HepG2 (cell line): ENCODE data around the gene CDH1. TPM values are rescaled to one million over a fixed set of nuclear protein-coding genes. Genes with fewer than 3 reads are reported as not detected.

Experiments used
- ATAC-seq: fragments of 200-7000 bp; cut with Tn5 transposase; 3 replicates; pipeline ENCODE4 v1.9.1; 2020; ENCODE audit warnings: mild to moderate bottlenecking, moderate library complexity
- BruUV-seq: library from RNA; stranded (reverse); fragments of 400-500 nt; replicated peaks from 2 replicates; lab custom pipeline; 2021; lab: Mats Ljungman, UMichigan
- CTCF ChIA-PET: fragments of 300-600 bp; formaldehyde crosslinking; extraction: SDS; loops from one replicate; lab custom pipeline; 2021; ENCODE audit warnings: low total read pairs, inconsistent platforms, low intra/inter-chr PET ratio; lab: Yijun Ruan, JAX
- POLR2A ChIA-PET: fragments of 350-600 bp; sonication (Branson Sonifier 250); formaldehyde crosslinking; loops from one replicate; lab custom pipeline; 2020; ENCODE audit warnings: antibody characterized with exemption, inconsistent platforms; lab: Yijun Ruan, JAX
- DNase-seq: peaks from one replicate; pipeline ENCODE4 v3.0.0-alpha.2; 2015; ENCODE audit warnings: low spot score
- FAIRE-seq: peaks from 3 replicates; lab custom pipeline; 2011; peaks lifted over from hg19 to GRCh38; lab: Jason Lieb, UNC
- H2AFZ ChIP-seq: one replicate; pipeline ENCODE4 v1.6.1; 2011; ENCODE audit warnings: low read length, inconsistent platforms
- H3K27ac ChIP-seq: fragments of 300-600 bp; 3 replicates; pipeline ENCODE4 v1.8.0; 2011; ENCODE audit warnings: mixed run types, mild to moderate bottlenecking, mixed read lengths, low read length, inconsistent platforms; ENCODE audit not compliant: insufficient read depth; ENCODE audit errors: extremely low read length
- H3K27me3 ChIP-seq, 2 experiments: fragments of 200-600 bp in 1 of 2; 2 replicates in 1 of 2; 3 replicates in 1 of 2; pipeline versions ENCODE4 v1.6.0 to v1.8.0; 2011; ENCODE audit warnings: low read length in 2 of 2, mild to moderate bottlenecking in 2 of 2, moderate library complexity in 2 of 2, inconsistent platforms in 1 of 2; ENCODE audit not compliant: insufficient read depth in 2 of 2, control insufficient read depth in 1 of 2
- H3K36me3 ChIP-seq, 2 experiments: fragments of 200-600 bp in 1 of 2; replicated peaks in 1 of 2; 2 replicates in 1 of 2; 3 replicates in 1 of 2; pipeline versions ENCODE4 v1.5.1 to v1.8.0; 2011; ENCODE audit warnings: low read length in 2 of 2, inconsistent platforms in 1 of 2; ENCODE audit not compliant: insufficient read depth in 2 of 2, control insufficient read depth in 1 of 2
- H3K4me1 ChIP-seq: 2 replicates; pipeline ENCODE4 v1.5.1; 2012; ENCODE audit warnings: low read length, inconsistent platforms; ENCODE audit not compliant: insufficient read depth
- H3K4me2 ChIP-seq: 2 replicates; pipeline ENCODE4 v1.6.0; 2011; ENCODE audit warnings: low read depth, low read length, inconsistent platforms
- H3K4me3 ChIP-seq, 3 experiments: fragments of 200-600 bp in 1 of 3; sonication (generic), shearing (Covaris generic) in 1 of 3; replicated peaks in 1 of 3; 2 replicates each; pipeline ENCODE4 v1.5.1; 2011 to 2016; ENCODE audit warnings: low read length in 3 of 3, inconsistent platforms in 2 of 3, low read depth in 2 of 3, mild to moderate bottlenecking in 2 of 3, control low read depth in 1 of 3, mixed read lengths in 1 of 3; ENCODE audit not compliant: insufficient read depth in 1 of 3
- H3K79me2 ChIP-seq: one replicate; pipeline ENCODE4 v1.6.1; 2011; ENCODE audit warnings: low read length, inconsistent platforms; ENCODE audit not compliant: insufficient read depth
- H3K9ac ChIP-seq: 2 replicates; pipeline ENCODE4 v1.6.0; 2011; ENCODE audit warnings: mild to moderate bottlenecking, low read depth, low read length, inconsistent platforms; ENCODE audit not compliant: insufficient read depth
- H3K9me3 ChIP-seq: 2 replicates; pipeline ENCODE4 v1.5.1; 2012; ENCODE audit warnings: mild to moderate bottlenecking, low read length
- H4K20me1 ChIP-seq: 2 replicates; pipeline ENCODE4 v1.6.0; 2011; ENCODE audit warnings: inconsistent platforms, mild to moderate bottlenecking, low read length, moderate library complexity; ENCODE audit not compliant: insufficient read depth
- ATRX ChIP-seq: sonication (generic); formaldehyde crosslinking; IDR thresholded peaks from 2 replicates; pipeline ENCODE4 v1.4.0; 2020; ENCODE audit warnings: missing genetic modification reagents, borderline replicate concordance
- FOSL1 ChIP-seq: sonication (generic); formaldehyde crosslinking; IDR thresholded peaks from 2 replicates; pipeline ENCODE4 v1.9.0; 2021; ENCODE audit warnings: missing genetic modification reagents, borderline replicate concordance
- FOXO1 ChIP-seq: sonication (generic); formaldehyde crosslinking; IDR thresholded peaks from 2 replicates; pipeline ENCODE4 v1.4.0; 2020; ENCODE audit warnings: missing genetic modification reagents
- HES4 ChIP-seq: sonication (generic); formaldehyde crosslinking; IDR thresholded peaks from 2 replicates; pipeline ENCODE4 v1.9.0; 2021; ENCODE audit warnings: mild to moderate bottlenecking, missing genetic modification reagents, borderline replicate concordance
- KLF12 ChIP-seq: sonication (generic); formaldehyde crosslinking; IDR thresholded peaks from 2 replicates; pipeline ENCODE4 v1.4.0; 2020; ENCODE audit warnings: missing genetic modification reagents, borderline replicate concordance
- MBD4 ChIP-seq: IDR thresholded peaks from 2 replicates; pipeline ENCODE4 v1.6.1; 2012; ENCODE audit warnings: low read length, inconsistent platforms, borderline replicate concordance
- MEIS2 ChIP-seq: sonication (generic); formaldehyde crosslinking; IDR thresholded peaks from 2 replicates; pipeline ENCODE4 v1.9.0; 2021; ENCODE audit warnings: mild to moderate bottlenecking, missing genetic modification reagents
- SOX13 ChIP-seq, 3 experiments: fragments of 450-650 bp in 1 of 3; sonication (generic) in 1 of 3; formaldehyde crosslinking in 1 of 3; IDR thresholded peaks in 2 of 3; conservative IDR thresholded peaks in 1 of 3; 2 replicates each; pipeline versions ENCODE4 v1.5.0 to v1.6.1; 2016 to 2020; ENCODE audit warnings: antibody characterized with exemption in 1 of 3, mild to moderate bottlenecking in 1 of 3, missing compliant biosample characterization in 1 of 3, missing genetic modification reagents in 1 of 3, moderate library complexity in 1 of 3
- SP140L ChIP-seq: sonication (generic); formaldehyde crosslinking; IDR thresholded peaks from 2 replicates; pipeline ENCODE4 v1.4.0; 2020; ENCODE audit warnings: missing genetic modification reagents, borderline replicate concordance
- STAG1 ChIP-seq: sonication (generic); formaldehyde crosslinking; IDR thresholded peaks from 2 replicates; pipeline ENCODE4 v1.4.0; 2020; ENCODE audit warnings: missing genetic modification reagents
- TOPORS ChIP-seq: sonication (generic); formaldehyde crosslinking; IDR thresholded peaks from 2 replicates; pipeline ENCODE4 v1.8.0; 2023; ENCODE audit warnings: mild to moderate bottlenecking, missing genetic modification reagents
- ZKSCAN8 ChIP-seq: IDR thresholded peaks from 2 replicates; pipeline ENCODE4 v1.6.1; 2016; ENCODE audit warnings: borderline replicate concordance, missing genetic modification reagents, missing compliant biosample characterization
- ZNF331 ChIP-seq: sonication (generic); formaldehyde crosslinking; IDR thresholded peaks from 2 replicates; pipeline ENCODE4 v1.4.0; 2020; ENCODE audit warnings: missing genetic modification reagents
- ZNF616 ChIP-seq: sonication (generic); formaldehyde crosslinking; IDR thresholded peaks from 2 replicates; pipeline ENCODE4 v1.5.0; 2020; ENCODE audit warnings: low read depth, mild to moderate bottlenecking, missing genetic modification reagents
- ZNF792 ChIP-seq: IDR thresholded peaks from 2 replicates; pipeline ENCODE4 v1.6.1; 2016
- ZSCAN30 ChIP-seq: sonication (generic); formaldehyde crosslinking; IDR thresholded peaks from 2 replicates; pipeline ENCODE4 v1.5.0; 2020; ENCODE audit warnings: mild to moderate bottlenecking, missing genetic modification reagents
- whole genome bisulfite sequencing: methylation state at CpG from one replicate; pipeline ENCODE4 v1.1.6; 2017; ENCODE audit warnings: low lambda C conversion rate; 5-methylcytosine and 5-hydroxymethylcytosine counted together
- in situ Hi-C: cut with HindIII; loops from 2 replicates; pipeline ENCODE4 v1.10.0; 2017; ENCODE audit warnings: low pct_unique_long_range_greater_than_20kb; ENCODE audit not compliant: extremely low pct_ligation_motif_present
- intact Hi-C: fragments of 100-400 bp; cut with micrococcal nuclease; formaldehyde crosslinking; loops from one replicate; pipeline ENCODE4 v1.10.0; 2022; ENCODE audit not compliant: unreplicated experiment
- polyA plus RNA-seq, 8 experiments: library from polyadenylated mRNA; depleted of rRNA in 3 of 8; stranded (reverse) in 7 of 8; unstranded in 1 of 8; fragments of >200 nt; fragmentation: Illumina TruSeq in 4 of 8; extraction: Trizol in 4 of 8; gene quantifications; 2 replicates each; pipeline versions ENCODE4 v1.2.1 to v1.2.3, GENCODE V29; 2011 to 2016; ENCODE audit warnings: low read depth in 4 of 8, missing spikeins in 1 of 8, mixed read lengths in 1 of 8; ENCODE audit not compliant: insufficient read depth in 1 of 8
- total RNA-seq, 5 experiments: library from RNA; depleted of rRNA; stranded (reverse); fragments of >200 nt; fragmentation: Illumina TruSeq; extraction: Trizol; gene quantifications; 2 replicates each; pipeline ENCODE4 v1.2.3, GENCODE V29; 2016; ENCODE audit warnings: low read depth in 1 of 5
- TF ChIP-seq, protein P1 (sequence below): sonication (generic); formaldehyde crosslinking; IDR thresholded peaks from 2 replicates; pipeline ENCODE4 v1.5.0; 2020; ENCODE audit warnings: mild to moderate bottlenecking, missing genetic modification reagents, borderline replicate concordance
- TF ChIP-seq, protein P2 (sequence below): sonication (generic); formaldehyde crosslinking; IDR thresholded peaks from 2 replicates; pipeline ENCODE4 v1.4.0; 2020; ENCODE audit warnings: missing genetic modification reagents

The CDH1 gene
- total and polyA plus RNA-seq, 2 of the 13 experiments (the other 11 are each of a cell fraction or from before 2014, with no cell fraction given): 0.95 to 9.8 TPM

DNA sequence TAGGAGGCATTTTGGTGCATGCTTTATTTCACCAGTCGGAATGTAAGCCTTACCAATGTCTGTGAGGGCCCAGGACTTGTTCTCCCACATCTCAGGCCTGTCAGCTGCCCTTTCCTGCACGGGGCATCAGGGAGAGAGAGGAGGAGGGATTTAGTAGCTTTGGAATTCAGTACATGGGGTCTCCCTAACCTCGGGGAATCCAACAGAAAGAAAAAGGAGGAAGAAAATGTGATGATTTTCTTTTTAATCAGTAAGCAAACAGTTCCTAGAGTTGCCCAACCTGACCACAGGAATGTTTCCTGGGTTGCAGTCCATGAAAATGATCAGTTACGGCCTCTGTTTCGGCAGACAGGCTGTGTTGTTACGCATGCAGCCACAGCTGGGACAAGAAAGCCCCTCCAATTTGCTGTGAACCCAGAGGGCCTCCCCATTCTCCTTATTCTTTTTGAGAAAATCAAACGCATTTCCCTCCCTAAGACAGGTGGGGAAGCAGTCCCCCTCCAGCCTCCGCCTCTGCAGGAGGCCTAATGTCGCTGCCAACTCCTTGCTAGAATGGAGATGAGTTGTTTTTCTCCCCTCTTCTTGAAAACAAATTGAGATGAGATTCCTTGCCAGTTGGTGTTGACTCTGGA, 53.2 kb downstream of the CDH1 start:
- Histone ChIP-seq H4K20me1 (no peaks in the 10 kb centered on the region), H2AFZ (no peak overlapping the region), H3K4me1 (peaks cover 86% of the 10 kb centered on the region), H3K4me3 (peak overlapping the region; percentile 11 to 58 (median 24); a peak in 5 of 6 replicates), H3K9me3 (no peaks in the 10 kb centered on the region), H3K79me2 (no peaks in the 10 kb centered on the region), H3K9ac (peak overlapping the region; percentile 65), H3K4me2 (peak overlapping the region; percentile 81), H3K27me3 (no peaks in the 10 kb centered on the region), H3K27ac (peak overlapping the region; percentile 74), H3K36me3 (no peaks in the 10 kb centered on the region)
- in situ Hi-C loops (loop anchor here (5.0 kb wide), 1 partner anchor 48 kb away; no protein-coding TSS in a partner anchor), intact Hi-C loops (no loop called here)
- ATAC-seq: peak; percentile 70
- 3% methylated on average over 9 of the region's 9 CpGs for WGBS
- ChIA-PET POLR2A (interaction anchor here (0.8 to 5.7 kb wide), 7 partner anchors 12 to 984 kb away, joined by 3 to 134 read pairs (median 3); partner anchors contain the start of genes CDH1, RANBP10 and TSNAXIP1), CTCF (interaction anchor here (0.7 kb wide), 1 partner anchor 10 kb away, joined by 3 read pairs; no protein-coding TSS in a partner anchor)
- DNase-seq: peak; percentile 96
- FAIRE-seq: peak; percentile 80
- no TSS peak for BruUV-seq
- TF ChIP-seq KLF12 (peak; percentile 45; the same call in 1 of the 2 replicates), SOX13 (IDR thresholded peaks at IDR 0.05) (peak; percentile 82), SOX13 (CRISPR knock-in tag; conservative IDR thresholded peaks at IDR 0.05 in 1 of 2, IDR thresholded peaks at IDR 0.05 in 1 of 2) (peak in 1 of 2 experiments; percentile 94; a peak in 2 of 4 replicates), ZSCAN30 (CRISPR knock-in tag) (no peak), FOSL1 (CRISPR knock-in tag) (peak; percentile 36; the same call in 1 of the 2 replicates), ATRX (CRISPR knock-in tag) (no peak), ZKSCAN8 (CRISPR knock-in tag) (peak; percentile 62; the same call in 1 of the 2 replicates), SP140L (0 out of 2 replicates have a peak, but pooled peaks have one; percentile 91), ZNF616 (CRISPR knock-in tag) (no peak), TOPORS (CRISPR knock-in tag) (no peak), ZNF792 (CRISPR knock-in tag) (peak; percentile 80; the same call in 1 of the 2 replicates), HES4 (CRISPR knock-in tag) (no peak), STAG1 (CRISPR knock-in tag) (peak; percentile 15; the same call in 1 of the 2 replicates), FOXO1 (CRISPR knock-in tag) (peak; percentile 89), MEIS2 (CRISPR knock-in tag) (peak; percentile 73), MBD4 (no peak), ZNF331 (peak; percentile 91)
- TF ChIP-seq, protein P1, sequence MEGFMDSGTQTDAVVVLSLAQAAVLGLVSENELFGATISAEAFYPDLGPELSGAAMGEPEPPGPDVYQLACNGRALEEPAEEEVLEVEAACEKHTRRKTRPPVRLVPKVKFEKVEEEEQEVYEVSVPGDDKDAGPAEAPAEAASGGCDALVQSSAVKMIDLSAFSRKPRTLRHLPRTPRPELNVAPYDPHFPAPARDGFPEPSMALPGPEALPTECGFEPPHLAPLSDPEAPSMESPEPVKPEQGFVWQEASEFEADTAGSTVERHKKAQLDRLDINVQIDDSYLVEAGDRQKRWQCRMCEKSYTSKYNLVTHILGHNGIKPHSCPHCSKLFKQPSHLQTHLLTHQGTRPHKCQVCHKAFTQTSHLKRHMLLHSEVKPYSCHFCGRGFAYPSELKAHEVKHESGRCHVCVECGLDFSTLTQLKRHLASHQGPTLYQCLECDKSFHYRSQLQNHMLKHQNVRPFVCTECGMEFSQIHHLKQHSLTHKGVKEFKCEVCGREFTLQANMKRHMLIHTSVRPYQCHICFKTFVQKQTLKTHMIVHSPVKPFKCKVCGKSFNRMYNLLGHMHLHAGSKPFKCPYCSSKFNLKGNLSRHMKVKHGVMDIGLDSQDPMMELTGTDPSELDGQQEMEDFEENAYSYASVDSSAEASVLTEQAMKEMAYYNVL (CRISPR knock-in tag): peak; percentile 99
- TF ChIP-seq, protein P2, sequence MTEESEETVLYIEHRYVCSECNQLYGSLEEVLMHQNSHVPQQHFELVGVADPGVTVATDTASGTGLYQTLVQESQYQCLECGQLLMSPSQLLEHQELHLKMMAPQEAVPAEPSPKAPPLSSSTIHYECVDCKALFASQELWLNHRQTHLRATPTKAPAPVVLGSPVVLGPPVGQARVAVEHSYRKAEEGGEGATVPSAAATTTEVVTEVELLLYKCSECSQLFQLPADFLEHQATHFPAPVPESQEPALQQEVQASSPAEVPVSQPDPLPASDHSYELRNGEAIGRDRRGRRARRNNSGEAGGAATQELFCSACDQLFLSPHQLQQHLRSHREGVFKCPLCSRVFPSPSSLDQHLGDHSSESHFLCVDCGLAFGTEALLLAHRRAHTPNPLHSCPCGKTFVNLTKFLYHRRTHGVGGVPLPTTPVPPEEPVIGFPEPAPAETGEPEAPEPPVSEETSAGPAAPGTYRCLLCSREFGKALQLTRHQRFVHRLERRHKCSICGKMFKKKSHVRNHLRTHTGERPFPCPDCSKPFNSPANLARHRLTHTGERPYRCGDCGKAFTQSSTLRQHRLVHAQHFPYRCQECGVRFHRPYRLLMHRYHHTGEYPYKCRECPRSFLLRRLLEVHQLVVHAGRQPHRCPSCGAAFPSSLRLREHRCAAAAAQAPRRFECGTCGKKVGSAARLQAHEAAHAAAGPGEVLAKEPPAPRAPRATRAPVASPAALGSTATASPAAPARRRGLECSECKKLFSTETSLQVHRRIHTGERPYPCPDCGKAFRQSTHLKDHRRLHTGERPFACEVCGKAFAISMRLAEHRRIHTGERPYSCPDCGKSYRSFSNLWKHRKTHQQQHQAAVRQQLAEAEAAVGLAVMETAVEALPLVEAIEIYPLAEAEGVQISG (CRISPR knock-in tag): peak; percentile 76
